HK-2 (cell line): ENCODE measurements around the gene DDIT4.
"Not testable (repeated sequence)": the region's sequence is repeated elsewhere in the genome, so short reads cannot be mapped to it uniquely, and the experiment has no call there.

Experiments used
- DNase-seq: peaks from one replicate; pipeline ENCODE4 v3.0.0-alpha.2; 2018; ENCODE audit not compliant: unreplicated experiment

DDIT4 gene

DNA sequence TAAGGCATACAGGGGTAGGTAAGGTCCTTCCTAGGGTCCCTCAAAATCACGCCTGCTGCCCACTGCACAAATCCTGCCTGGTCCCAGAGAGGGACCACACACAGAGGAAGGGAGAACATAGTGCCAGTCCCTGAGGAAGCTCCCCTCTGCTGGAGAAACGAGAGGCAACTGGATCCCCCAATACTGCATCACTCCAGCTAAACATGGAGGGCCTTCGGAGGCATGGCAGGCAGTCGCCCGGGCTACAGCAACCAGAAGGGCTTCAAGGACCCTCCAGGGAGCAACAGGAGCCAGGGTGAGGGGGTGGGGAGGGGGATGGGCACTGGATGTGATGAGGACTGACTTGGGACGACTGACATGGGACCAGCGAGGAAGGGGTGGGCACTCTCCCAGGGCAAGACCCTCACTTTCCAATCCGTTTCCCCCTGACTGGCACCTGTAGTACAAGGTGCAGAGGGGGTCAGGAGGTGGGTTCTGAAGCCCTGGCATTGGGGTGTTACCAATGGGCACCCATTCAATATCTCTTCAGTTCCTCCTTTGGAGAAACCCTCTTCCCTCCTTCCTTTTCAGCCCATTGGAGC, 21.7 kb downstream of the DDIT4 start:
- no peak for DNase-seq

DNA sequence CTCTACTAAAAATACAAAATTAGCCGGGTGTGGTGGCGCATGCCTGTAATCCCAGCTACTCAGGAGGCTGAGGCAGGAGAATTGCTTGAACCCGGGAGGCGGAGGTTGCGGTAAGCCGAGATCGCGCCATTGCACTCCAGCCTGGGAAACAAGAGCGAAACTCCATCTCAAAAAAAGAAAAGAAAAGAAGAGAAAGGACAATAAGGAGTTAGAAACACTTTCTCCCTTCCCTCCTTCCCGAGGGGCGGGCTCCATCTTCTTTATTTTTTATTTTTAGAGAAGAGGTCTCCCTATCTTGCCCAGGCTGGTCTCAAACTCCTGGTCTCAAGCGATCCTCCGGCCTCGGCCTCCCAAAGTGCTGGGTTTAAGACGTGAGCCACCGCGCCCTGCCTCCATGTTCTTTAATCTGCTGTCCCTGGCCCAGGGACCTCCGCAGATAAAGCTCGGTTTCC, 23.1 kb downstream of the DDIT4 start:
- not testable (repeated sequence) for DNase-seq

DNA sequence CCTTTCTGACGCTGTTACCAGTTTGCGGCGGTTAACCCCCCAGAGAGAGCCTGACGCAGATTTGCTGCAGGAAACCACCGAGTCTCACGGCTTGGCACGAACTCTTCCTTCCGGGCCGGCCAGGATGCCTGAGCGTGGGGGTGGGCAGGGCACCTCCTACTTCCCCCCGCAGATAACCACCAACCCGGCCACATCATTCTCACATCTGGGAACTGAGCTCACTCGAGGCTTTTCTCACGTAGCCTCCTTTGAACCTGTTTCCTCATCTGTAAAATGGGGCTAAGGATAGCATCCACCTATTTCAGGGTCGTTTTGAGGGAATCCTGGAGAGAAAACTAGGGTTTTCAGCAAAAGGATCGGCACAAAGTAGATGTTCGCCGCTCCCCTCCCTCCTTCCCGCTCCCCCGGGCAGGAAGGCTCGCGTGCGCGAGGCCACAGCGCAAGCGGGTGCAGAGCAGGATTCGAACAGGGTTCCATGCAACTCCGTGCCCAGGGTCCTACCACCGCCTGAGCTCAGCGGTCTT, 23.6 kb downstream of the DDIT4 start:
- DNase-seq = peak; percentile 97

DNA sequence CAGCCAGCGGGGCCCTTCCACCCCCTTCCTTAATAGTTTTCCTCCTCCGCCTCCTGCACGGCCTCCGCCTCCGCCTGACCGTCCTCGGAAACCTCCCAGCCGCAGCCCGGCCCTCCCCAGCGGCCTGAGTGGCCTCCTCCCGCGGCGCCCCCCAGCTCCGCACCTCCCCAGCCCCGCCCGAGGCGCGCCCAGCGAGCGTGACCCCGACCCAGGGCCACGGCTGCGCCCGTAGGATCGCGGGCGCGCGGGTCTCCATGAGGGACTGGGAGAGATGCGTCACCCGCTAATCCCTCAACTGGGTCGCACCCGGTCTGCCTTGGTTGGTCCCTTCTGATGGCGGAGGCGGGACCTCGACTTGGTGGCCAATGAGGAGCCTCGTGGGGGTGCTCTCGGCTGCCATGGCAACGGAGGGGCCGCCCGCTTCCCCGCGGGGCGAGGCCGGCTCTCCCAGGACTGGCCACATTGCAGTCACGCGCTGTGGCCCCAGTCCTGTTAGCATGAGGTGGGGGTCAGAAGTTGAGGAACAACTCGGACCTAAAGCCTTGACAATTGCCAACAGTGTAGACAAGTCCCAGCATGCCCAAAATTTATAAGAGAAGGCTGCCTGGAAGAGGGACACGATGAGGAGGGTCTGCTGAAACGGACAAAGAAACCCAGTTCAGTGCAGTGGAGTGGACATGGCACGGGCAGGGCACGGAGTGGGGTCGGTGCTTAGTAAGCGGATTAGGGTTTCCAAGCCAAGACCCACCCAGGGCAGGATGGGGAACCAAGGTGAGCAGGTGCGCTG, 24.3 kb downstream of the DDIT4 start:
- peak; percentile 100 for DNase-seq

DNA sequence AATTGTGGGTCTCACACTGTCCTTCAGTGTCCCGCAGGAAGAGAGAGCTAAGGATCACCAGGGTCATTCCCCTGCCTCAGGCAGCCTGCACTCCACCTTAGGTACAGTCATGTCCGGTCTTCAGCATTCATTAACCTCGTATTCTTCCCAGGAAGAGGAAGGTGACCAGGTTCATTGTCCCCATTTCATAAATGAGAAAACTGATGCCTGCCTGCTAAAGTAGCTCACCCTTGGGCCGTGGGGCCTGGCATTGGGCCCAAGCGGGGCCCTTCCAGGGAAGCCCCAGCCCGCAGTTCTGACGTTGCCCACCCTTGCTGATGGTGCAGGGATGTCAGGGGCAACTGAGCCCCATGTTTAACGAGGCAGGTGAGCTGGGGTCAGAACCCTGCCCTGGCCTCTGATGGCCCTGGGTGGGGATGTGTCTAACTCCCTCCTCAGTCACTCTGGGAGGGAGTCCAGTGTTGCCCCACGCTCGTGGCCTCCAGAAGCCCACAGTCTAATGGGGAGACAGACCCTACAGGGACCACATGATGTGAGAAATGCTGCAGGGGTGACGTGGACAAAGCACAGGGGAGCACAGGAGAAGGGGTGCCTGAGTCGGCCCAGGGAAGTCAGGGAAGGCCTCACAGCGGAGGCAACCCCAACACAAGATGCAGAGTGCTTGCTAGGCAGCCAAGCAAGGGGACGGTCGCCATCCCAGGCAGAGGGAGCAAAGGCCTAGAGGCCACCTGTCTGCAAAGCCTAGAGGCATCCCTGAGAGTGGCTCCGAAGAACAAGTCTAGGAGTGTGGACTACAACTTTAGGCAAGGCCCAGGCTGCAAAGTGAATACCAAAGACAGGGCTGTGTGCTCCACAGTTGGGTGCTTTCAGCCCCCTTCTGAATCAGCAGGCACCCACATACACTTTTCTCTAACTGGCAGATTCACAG, 25.1 kb downstream of the DDIT4 start:
- no peak for DNase-seq

DNA sequence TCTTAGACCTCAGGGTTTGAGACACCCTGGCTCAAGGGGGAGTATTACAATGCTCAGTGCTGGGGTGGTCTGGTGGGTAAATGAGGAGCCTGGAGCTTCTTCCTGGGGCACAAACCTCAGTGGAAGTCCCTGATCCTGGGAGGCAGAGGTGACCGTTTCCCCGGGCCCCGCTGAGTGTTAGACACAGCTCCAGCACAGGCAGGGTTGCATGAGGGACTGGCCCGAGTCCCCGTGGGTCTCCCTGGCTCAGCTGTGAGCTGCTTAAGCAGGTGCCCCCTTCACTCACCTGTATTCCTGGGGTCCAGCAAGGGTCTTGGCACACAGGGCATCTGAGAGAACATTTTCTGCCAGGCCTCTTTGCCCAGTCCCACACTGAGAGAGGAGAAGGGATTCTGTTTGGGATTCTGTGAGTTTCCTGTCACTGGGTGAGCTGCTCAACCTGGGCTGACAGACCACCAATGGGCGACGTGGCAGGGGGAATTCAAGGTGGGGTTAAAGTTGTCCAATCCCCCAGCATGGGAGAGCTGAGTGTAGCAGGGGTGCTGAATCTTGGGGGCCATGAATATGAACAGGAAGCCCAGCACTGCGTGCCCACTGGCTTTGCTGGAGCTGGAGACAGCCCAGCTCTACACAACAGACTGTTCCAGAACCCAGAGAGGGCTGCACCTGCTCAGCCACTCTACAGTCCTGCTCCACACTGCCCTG, 29.9 kb downstream of the DDIT4 start:
- no peak for DNase-seq

DNA sequence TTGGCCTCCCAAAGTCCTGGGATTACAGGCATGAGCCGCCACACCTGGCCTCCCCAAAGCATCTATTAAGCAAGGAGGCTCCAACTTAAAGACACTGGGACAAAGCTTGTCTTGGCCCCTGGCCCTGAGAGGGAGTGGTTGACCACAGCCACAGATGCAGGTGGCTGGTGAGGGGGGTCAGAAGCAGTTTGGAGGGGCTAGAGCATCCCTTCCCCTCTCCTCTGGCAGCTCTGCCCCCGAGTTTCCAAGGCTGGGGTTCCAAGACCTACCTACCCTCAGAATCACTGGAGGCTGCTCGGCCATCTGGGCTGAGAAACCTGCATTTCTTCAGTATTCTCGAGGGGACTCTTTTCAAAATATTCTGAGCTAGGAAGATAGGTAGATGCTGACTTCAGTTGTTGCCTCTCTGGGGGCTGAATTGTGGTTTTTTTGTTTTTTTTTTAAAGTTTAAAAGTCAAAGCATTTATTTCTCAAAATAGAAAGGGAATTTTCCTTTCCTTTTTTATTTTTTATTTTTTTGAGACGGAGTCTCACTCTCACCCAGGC, 32.6 kb downstream of the DDIT4 start:
- DNase-seq = no peak

DNA sequence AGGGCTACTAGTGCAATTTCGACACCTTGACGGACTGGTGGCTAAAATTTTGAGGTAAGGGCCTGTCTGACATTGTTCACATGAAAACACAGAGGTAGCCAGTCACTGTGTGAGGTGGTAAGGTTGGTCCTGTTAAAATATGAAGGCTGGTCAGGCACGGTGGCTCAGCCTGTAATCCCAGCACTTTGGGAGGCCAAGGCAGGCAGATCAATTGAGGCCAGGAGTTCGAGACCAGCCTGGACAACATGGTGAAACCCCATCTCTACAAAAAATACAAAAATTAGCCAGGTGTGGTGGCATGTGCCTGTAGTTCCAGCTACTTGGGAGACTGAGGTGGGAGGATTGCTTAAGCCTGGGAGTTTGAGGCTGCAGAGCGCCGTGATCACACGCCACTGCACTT, 34.0 kb downstream of the DDIT4 start:
- not testable (repeated sequence) for DNase-seq

DNA sequence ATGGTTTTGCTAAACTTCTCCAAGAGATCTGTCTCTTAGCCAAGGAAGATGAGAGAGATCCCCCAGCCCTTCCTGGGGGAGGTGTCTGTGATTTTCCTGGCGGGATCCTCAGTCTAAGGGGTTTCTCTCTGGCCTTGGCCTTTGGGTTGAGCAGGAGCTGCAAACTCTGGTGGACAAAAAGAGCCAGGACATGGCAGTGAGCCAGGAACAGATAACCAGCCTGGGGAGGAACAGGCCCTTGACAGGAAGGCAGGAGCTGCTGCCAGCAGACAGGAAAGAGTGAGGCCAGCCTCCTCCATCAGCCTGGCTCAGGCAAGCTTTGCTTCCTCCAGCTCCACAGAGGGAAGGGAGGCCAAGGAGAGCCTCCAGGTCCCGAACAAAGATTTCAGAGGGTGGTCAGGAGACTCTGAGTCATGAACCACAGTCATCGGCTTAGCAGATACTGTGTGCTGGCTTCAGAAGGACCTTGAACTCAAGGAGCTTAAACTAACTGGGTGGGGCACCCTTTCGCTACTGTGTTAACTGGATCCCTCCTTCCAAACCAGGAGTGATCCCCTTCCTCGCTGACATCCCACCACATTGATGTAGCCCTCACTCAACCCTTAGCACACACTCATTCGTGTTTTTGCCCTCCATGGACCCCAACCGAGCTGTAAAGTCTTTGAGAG, 34.7 kb downstream of the DDIT4 start:
- peak; percentile 78 for DNase-seq

DNA sequence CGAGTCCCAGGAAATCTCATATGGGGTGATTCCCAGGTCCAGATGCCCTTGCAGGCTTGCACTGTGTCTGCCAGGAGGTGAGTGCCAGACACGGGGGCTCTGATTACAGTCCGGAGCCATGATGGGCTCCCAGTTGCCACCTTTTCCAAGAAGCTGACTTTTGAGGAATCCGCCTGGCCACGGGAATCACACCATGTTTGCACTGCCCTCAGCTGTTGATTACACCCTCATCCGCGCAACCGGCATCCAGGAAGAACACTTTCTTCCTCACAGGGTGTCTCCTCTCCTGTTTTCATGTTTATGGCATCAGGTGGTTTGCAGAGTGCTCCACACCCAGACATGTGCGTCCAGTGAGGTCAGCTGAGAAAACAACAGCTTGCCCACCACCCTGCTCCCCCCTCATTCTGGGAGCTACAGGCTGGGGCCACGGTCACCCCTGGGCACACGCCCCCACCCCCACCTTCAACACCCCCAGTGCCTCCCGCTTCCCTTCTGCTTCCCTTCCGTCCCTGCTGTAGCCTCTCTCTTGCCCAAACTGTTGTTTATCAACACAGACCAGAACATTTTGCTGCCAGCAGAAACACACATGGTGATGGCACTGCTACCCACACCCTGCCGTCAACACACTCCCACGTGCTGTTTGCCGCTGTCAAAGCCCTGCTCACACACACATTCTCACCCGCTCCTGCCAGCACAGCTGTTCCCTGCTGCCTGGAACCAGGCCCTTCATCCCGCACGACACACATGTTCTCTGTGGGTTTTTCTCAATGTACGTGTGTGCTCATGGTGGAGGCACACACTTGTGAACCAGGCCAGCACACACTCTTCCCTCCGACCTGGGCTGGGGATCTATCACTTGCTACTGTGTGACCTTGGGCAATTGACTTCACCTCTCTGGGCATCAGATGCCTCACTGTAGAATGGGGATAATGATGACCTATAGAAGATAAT, 35.8 kb downstream of the DDIT4 start:
- DNase-seq = no peak

DNA sequence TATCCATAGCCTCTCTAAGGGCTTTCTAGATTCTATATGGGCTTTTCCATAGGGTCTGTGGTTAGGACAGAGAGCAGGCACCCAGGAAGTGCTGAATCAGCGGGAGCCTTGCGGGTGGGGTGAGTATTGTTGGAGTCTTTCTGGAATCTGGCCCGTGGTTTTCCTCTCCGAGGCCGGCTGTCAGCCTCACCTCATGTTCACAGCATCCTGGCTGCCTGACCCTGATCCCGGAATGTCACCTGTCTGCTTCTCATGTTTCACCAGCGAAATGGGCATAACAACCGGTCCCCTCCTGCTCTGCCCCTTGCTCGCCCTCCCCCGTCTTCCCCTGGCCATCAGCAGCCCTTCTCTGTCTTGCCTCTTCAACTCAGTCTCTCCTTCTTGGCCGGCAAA, 36.5 kb downstream of the DDIT4 start:
- peak; percentile 76 for DNase-seq

DNA sequence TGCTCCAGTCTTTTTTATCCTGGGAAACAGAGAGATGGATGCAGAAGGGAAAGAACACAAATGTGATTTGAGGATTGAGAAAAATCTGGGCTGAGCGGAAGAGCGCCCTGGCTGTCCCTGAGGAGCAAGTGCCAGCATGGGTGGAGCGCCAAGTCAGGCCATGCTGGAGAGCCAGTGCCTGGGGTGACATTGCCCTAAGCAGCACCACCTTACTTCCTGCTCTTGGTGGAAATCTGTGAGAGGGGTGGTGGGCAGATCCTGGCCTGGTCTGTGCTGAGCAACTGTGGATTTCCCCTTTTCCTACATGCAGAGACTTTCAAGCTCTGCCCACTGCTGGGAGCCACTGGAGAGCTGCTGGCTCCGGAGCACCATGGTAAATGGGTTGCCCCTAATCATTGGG, 36.9 kb downstream of the DDIT4 start:
- DNase-seq = no peak

DNA sequence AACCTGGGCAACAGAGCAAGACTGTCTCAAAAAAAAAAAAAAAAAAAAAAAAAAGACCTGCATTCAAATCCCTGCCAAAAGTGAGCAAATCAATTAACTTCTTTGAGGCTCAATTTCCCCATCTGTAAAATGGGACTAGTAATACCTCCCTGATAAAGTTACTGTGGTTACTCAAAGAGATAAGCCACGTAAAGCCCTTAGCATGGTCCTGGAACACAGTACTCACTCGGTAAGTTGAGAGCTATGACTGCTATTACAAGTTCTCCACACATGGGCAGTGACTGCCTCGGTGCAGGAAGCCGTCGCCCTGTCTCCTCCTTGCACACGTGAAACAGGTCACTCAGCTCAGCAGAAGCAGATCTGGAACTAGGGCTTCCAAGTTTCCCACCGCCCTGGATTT, 37.9 kb downstream of the DDIT4 start:
- DNase-seq = no peak

DNA sequence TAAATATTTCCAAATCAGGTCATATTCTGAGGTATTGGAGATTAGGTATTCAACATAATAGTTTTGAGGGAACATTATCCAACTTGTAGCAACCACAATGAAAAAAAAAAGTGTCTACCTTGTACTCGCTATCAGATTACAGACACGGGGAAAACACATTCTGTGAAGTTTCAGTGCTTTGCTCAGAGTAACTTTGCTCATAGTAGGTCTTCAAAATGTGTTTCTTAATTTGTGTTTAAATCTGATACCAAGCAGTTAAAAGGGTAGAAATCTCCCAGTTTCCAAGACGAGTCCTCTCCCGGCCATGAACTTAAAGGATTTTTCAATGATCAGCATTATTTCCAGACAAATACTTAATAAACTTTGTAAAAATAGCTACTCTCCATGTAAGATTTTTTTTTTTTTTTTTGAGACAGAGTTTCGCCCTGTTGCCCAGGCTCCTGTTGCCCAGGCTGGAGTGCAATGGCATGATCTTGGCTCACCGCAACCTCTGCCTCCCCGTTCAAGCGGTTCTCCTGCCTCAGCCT, 39.2 kb downstream of the DDIT4 start:
- no peak for DNase-seq

DNA sequence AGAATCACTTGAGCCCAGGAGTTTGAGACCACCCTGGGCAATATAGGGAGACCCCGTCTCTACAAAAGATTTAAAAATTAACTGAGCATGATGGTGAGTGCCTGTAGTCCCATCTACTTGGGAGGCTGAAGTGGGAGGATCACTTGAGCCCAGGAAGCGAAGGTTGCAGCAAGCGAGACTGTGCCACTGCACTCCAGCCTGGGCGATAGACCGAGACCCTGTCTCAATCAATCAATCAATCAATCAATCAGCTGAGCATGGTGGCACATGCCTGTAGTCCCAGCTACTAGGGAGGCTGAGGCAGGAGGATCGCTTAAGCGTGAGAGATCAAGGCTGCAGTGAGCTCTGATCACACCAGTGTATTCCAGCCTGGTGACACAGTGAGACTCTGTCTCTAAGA, 40.5 kb downstream of the DDIT4 start:
- no peak for DNase-seq

DNA sequence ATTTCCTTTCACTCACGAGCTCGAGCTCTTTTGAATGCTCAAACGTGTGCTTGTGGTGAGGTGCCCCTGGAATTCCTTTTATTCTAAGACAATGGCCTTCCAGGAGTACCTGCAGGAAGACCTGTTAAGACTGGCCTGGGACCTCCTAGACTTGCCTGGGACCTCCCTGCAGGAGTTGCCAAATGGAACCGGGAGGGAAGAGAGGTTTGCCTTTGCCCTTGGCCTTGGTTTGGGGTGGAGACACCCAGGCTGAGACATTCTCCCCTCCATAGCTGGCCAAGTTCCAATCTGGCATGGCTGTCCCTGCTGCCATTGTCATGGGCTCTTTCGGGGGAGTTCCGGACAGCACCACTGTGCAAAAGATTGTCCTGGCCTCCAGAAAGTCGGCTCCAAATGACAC, 41.3 kb downstream of the DDIT4 start:
- DNase-seq = no peak

DNA sequence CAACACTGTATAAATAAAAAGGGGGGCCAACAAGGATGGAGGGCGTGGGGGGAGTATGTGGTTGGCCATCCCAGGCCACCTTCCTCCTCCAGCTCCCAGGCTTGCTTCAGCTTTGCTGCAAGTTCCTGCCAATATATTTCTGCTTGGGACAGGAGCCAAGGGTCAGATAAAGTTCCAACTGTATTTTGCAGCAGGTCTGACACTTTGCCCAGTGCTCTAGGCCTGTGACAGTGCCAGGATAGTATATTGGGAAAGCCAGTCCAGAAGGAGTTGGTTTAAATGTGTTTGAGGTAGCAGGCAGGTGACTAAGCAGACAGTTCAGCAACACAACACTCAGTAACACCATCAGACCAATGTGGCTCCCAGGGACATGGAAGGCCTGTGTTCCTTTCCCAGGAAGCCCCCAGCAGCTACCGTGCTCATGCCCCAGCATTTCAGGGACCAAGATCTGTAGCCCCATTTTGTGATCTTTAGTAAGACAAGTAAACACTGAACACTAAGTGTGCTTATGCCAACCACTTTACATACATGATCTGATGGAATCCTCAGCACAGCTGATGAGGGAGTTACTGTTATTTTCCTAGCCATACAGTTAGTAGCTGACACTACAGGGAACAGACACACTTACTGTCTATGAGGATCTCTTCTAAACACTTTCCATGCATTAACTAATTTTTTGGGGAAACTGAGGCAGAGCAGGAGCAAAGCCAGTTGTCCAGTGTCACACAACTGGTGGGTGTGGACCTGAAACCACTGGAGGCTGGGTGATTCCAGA, 42.1 kb downstream of the DDIT4 start:
- DNase-seq = no peak

DNA sequence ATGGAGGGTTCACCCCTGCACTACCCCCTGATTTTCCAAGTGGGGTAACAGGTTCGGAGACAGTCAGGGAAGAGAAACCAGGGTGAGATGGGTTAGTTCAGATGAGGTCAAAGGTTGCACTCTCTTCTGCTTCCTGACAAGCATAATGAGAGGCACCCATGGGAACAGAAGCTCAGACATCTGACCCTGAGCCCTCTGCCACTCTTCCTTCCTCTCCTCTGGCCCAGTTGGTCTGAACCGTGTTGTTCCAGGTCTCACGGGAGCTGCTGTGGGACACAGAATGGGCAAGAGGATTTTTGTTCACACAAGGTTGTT, 42.6 kb downstream of the DDIT4 start:
- DNase-seq = no peak
